Upper lobe of left lung (tissue), 4 donors: ENCODE data around the gene NPTXR.

ENCODE experiments used
- CTCF ChIP-seq, 6 experiments: fragments of 450-650 bp in 4 of 6; fragments of 200-600 bp in 2 of 6; sonication (generic) in 2 of 6; IDR thresholded peaks; one replicate each; pipeline ENCODE4 v1.5.1; 2016 to 2019; ENCODE audit warnings: antibody characterized with exemption in 6 of 6
- EP300 ChIP-seq, 4 donors: sonication (generic); formaldehyde crosslinking; IDR thresholded peaks; one replicate each; pipeline ENCODE4 v1.5.1; 2017; ENCODE audit warnings: antibody characterized with exemption in 4 of 4, control low read depth in 2 of 4
- POLR2A ChIP-seq, 4 donors: fragments of 450-650 bp; IDR thresholded peaks; one replicate each; pipeline ENCODE4 v1.5.1; 2016 to 2017; ENCODE audit warnings: antibody characterized with exemption in 4 of 4, mild to moderate bottlenecking in 2 of 4
- POLR2AphosphoS5 ChIP-seq, 2 donors: sonication (generic); formaldehyde crosslinking; IDR thresholded peaks; one replicate each; pipeline ENCODE4 v1.5.1; 2017; ENCODE audit warnings: antibody characterized with exemption in 2 of 2

- TF ChIP-seq CTCF (IDR thresholded peaks at IDR 0.05), result no peak
- no peak for TF ChIP-seq POLR2A (IDR thresholded peaks at IDR 0.05)
- TF ChIP-seq POLR2AphosphoS5 (IDR thresholded peaks at IDR 0.05), result no peak
- no peak for TF ChIP-seq EP300 (IDR thresholded peaks at IDR 0.05)
These were observed 29.9 kb upstream of the NPTXR start for GRCh38 chr22:38873469-38874411.
